Renal cortical epithelial cell (primary cell): Measurements from ENCODE around the gene BCL11A. TPM values are rescaled to one million over a fixed set of nuclear protein-coding genes. Genes with fewer than 3 reads are reported as not detected.

ENCODE experiments used
- DNase-seq: peaks from one replicate; pipeline ENCODE4 v3.0.0-alpha.2; 2011; ENCODE audit warnings: low read depth
- total RNA-seq: library from RNA; depleted of rRNA; stranded (reverse); fragments of >200 nt; gene quantifications from 2 replicates; pipeline ENCODE4 v1.2.3, GENCODE V29; 2014

Gene BCL11A
- total RNA-seq, 1 donor from 2014 or later = 0.80 TPM

DNA sequence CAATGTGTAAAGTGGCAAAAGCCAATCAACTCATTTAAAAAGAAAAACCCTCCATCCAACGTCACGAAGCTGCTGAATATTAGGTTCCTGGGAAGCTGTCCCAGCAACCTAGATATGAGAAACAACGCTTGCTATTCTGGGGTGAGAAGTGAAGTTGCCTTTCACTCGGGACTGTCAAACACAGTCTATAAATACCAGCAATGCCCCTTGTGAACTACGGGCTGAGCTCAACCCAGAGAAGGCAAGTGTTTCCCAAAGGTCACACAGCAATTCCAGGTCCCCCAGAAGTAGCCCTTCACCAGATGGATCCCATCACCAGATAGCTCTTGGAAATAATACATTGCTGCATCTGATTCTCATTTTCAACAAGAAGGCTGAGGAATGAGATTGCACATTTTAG is 67.9 kb downstream of the BCL11A start:
- DNase-seq = no peak

DNA sequence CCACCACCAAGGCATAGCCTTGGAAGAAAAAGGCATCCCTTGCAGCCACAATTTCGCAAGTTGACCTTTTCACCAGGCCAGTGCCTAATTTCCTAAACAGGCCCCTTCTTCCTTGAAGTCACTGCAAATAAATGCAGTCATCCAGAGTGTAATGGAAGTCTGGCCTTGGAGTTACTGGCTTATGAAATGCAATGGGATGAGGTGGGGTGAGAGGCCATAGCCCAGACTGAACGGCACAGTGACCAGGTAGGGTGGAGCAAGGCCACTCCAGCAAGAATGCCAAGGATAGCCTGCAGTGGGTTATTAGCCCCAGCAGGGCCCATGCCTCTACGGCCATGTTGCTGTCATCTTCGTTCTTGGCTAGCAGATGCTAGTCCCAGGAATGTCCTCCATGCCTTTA is 68.4 kb downstream of the BCL11A start:
- DNase-seq = peak; percentile 9

DNA sequence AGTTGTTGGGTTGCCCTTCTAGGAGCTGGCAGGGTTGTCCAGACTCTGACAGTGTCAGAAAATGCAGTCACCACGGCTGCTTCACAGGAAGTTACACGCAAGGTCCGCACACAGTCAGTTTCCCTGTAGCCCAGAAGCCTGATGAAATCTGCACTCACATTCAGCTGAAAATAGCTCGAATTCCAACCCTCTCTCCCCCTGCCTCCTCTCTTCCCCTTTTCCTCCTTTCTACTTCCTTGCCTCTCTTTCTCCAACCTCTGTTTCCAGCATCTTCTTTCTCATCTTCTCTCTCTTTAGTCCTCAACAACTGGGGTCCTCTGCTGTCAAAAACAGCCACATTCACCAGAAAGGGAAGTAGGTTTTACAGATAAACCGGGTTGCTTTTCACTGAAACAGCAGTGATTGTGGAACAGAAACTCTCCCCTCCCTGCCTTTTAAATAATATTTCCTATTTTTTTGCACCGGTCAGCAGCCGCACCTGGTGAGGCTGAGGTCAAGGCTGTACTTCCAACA is 69.3 kb downstream of the BCL11A start:
- DNase-seq = no peak

DNA sequence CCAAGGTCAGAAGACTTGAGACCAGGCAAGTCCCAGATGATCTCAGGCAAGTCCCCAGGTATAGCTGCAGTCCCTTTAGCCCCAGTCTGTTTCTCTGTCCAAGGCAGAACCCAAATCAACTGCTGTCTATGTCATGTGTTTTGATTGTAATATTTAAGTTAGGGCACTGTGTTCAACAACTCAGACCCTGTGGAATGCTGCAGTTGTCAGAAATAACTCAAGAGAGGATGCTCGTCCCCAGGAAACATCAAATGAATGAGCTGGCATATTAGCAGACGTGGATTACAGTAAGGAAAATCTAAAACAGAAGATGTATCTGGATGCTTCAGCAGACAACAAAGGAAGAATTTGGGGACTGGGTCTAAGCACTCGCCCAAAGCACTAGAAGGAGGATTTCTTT is 70.1 kb downstream of the BCL11A start:
- no peak for DNase-seq

DNA sequence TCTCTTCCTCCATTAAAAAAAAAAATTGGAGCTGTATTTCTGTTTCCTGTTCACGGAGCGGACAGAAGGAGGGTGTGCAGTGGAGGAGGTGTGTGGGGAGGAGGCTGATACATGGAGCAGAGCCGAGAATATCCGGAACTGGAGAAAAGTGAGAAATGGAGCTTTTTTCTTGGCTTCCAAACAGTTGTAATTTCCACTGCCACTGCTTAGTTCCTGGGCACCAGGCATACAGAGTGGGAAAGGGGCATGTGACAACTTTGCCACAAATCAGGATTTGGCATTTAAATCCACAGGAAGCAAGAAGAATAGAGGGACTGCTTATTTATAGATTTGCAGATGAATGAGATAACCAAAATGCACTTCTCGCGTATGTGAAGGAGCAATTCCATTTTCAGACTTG is 71.2 kb downstream of the BCL11A start:
- no peak for DNase-seq

DNA sequence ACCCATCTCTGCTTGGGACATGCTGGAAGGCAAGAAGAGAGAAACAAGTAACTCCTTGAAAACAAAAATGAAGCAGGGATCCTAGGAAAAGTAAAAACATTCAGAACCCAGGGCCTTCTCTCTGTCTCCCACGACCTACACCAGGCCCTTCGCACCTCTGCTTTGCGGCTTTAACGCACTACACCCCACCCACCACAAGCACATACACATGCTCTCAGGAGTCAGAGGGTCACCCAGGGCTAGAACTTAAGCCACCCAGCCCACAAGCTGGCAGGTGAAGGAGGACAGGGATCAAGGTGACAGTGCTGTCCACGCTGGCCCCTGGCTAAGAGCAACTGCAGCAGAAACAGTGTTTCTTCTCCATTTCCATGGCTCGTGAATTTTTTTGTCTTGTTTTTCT is 72.2 kb downstream of the BCL11A start:
- DNase-seq = no peak

DNA sequence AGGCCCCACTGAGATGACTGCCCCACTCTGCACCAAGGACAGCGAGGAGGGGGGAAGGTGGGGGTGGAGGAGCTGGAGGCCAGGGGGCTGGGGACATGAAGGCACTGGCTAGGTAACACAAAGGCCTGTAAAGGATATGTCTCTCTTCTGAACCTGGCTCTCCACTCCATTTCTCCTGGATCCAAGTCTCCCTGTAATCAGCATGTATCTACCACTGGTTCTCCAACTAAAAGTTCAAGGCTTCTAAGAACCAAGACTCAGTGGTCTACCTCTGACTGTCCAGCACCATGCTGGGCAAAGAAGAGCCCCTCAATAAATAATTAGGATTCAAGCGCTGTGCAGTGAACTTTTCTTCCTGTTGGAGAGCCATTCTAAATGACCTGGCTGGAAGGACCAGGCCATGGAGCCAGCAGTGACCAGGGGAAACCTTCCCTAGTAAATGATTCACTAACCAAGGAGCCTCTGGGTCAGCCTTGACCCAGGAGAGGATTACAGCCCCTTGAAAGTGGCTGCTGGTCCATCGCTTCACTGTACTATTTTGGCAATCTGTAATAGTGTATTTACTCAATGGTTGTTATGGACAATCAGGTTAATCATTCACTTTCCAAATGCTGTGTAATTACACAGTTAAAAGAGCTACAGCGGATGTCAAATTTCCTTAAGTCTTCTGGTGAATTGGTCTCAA is 73.2 kb downstream of the BCL11A start:
- peak; percentile 90 for DNase-seq

DNA sequence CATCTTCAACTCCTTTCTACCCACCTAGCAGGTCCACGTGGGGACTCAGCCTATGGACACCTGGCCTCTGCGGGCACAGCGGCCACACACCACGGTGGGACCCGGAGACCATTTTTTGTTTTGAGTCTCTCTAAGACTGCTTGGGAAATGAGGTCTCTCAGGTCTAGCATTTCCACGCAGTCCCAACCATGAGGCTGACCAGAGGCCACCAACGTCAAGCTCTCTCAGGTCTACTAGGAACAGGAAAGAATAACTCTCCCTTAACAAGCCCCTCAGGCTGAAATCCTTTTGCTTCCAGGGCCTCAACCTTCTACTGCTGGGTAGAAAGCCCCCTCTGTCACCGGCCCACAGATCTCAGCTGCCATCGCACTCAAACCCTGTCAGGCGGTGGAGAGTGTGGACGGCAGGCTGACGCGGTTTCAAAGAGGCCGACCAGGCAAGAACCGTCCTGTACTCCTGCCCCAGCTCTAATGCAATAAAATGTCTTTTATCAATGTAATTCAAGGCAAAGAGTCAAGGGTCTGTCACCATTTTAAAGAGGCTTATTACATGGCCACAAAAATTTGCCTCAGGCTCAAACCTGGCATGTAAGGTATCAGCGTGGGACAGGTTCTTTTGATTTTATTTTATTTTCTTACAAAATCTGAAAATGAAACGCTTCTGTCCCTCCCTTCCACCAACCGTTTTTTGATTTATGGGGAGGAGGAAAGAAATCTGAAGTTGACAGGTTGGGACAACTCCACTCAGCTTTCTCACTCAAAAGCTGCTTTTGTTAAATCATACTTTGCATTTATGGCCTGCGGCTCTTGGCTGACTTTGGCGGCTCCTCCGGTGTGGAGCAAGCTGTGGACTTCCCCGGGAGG is 74.0 kb downstream of the BCL11A start:
- DNase-seq = no peak

DNA sequence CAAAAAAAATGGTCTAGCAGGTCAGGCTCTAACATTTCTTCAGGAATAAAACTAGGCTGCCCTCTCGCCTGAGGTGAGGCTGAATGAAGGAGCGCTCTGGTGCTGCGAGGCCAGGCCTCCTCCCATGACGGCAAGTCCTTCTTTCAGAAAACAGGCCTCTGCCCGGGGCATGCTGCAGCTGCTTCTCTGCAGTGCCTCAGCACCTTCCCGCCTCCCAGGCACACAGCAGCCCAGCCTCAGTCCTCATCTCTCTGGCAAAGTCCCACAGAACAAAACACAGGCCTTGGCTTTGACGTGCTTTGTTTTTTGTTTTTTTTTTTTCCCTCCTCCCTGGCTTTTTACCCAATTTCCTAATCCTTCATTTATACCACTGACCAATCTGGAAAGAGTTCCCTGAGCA is 74.8 kb downstream of the BCL11A start:
- DNase-seq = no peak

DNA sequence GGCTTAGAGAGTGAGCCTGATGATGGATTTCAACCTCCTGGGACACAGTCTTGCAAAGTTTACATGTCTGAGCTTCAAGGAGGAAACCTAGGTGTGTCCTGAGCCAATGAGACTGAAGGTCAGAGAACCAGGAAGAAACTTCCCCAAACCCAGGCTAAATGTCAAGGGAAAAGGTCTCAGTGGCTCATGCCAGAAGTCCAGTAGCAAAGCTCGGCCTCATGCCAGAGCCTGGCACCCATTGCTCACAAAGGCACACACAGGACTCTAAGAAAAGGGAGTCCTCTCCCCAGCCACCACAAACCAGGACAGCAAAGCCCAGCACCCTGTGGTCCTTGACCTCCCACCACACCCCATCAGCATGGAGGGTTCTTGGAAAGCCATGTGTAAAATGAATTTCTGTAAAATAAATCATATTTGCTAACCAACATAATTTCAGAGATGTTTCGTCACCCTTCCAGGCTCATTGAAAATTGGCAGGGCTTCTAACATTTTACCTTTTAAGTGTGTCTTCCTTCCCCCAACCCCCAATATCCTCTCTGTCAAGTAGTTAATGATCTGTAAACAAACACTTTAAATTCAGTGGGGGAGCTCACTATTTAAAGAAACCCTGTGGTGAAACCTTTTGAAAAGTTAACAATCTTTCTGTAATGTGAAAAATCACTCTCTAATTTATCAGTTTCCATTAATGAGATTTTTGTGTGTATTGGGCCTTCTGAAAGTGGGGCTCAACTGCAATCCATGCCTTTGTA is 77.1 kb downstream of the BCL11A start:
- DNase-seq = no peak

DNA sequence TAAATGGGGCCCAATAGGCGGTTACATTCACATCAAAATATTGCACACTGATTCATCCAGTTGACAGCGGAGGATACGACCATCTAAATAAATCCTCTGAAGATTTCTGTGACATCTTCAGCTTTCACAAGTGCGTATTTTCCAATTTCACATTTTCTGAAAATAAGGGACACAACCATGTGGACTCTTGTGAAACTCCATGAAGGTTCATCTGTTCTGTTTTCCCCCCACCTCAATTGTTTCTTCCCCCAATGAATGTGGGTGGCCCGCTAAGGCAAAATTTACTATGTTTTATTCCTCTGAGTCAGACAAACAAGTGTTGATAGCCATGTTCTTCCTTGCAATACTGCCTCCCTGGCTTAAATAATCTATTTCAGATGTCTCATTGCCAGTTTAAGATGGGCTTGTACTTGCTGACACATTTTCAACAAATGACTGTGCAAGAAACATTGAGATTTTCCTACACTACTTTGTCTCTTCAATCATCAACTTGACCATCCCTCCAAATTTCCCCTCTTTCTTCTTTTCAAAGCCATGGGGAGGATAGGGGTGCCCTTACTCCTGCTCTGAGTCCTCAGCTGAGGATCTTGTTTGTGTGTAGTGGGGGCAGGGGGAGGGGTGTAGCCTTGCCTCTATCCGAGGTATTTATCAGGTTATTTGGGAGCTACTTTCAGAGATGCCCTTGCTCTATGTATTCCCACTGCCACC is 78.2 kb downstream of the BCL11A start:
- DNase-seq = no peak

DNA sequence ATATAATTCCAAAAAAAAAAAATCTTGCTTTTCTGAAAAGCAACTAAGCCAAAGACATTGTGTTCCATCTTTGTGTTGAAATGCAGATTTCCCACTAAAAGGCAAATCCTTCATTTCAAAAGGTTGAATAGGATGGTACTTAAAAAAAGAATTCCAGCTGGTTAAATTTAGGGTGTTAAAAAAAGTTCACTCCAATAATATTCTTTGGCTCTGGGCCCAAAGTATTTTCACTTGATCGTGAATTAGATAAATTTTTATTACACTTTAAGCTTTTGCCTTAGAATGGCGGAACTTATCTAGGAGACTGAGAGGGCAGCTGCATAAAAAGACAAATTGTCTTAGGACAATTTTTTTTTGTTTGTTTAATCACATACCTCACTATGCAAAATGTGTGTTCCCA is 79.2 kb downstream of the BCL11A start:
- DNase-seq = no peak

DNA sequence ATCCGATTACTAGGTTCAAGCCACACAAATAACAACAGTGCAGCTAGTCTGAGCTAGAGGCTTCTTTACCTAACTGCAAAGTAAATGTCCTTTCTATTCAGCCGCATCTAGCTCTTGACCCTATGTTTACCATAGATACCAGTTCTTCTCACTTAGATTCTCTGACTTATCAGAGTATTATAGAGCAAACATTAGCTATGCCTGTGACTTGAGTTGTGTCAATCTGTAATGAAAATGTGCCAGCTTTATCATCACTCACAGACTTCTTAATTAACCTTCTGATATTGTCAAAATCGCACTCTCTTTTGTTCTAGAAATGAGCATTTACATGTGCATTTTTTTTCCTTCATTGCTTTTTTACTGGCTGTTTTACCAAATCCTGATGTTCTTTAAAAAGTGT is 79.9 kb downstream of the BCL11A start:
- DNase-seq = no peak

DNA sequence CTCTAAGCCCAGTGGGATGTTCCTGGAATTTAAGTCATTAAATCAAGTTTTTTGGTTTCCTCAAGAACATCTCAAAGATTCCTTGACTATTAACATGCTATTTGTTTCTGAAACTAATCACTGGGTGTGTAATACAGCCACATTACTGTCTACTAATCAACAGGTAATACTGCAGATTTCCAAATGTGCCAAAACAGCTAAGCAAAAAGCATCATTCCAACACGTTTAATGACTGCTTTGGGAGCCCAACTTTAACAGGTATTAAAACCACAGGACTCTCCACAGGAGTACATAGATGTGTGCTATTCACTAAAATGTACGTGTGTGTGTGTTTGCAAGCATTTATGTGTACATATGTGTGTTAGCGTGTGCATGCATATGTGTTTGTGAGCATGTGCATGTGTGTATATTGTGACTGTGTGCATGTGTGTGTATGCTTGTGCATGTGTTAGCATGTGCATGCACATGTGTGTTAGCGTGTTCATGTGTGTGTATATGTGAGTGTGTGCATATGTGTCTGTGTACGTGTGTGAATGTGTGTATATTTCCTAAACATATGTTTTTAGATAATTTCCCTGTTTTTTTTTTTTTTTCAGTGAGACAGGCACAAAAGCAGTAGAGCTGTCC is 80.7 kb downstream of the BCL11A start:
- no peak for DNase-seq

DNA sequence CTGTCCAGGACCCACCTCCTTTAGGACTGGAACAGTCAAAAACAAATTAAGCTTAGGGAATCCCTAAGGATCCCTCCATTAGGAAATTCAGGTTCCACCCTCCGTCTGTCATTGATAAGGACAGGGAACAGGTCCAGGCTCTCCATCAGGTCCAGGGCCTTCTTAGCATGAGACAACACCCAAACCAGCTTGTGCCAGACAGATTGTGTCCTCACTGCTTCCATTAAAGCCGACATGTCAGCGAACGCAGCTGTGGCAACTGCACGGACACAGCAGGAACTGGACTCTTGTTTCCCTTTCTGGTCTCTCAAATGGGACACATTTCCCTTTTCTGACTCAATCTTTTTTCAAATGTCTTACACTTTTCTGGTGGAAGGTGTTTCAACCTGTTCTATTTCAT is 81.4 kb downstream of the BCL11A start:
- no peak for DNase-seq

DNA sequence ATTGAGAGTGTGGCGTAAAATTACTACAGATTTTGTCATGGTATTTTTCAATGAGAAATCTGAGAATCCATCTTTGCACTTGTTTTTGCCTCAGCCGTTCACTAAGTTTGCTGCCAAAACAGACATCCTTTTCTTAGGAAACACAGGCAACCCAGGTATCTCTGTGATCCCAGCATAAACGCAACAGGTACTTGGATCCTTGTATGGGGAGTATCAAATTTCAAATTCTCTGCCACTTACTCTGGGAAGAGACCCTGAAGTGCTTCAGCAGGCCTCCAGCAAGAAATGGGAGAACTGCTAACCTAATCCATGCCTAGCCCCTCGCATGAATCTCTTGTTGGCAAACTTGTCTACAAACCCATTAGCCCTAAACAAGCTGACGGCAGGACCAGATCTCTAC is 83.1 kb downstream of the BCL11A start:
- DNase-seq = no peak

DNA sequence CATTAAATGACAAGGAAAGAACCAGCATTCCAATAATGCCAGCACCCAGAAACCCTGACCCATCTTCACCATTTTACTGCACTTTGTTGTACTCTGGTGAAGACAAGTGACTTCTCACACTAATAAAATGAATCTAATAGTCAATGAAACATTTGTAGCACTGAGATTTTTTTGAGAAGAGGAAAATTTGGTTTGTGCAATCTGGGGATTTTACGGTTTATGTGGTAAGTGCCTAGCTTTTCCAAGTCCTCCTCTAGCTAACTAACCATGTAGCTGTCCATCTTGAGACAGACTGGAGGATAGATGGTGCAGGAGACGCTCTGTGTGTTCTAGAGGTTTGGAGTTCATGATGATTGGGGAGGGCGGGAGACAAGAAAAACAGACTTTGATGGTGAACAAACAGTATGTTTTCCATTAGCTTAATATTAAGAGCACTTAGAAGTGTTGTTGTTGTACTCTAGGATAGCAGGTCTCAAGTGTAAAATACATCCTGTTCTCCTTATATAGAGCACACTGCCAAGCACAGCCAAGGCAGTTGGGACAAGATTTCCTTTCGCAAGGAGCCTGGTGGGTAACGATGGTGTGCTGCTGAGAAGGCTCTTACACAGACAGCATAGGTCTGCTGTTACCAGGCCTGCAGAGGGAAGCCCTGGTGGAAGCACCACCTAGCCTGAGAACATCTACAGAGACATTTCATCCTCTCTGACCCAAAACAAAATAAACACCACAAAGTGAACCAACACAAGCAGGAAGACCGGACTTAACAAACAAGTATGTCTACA is 83.7 kb downstream of the BCL11A start:
- DNase-seq = no peak

DNA sequence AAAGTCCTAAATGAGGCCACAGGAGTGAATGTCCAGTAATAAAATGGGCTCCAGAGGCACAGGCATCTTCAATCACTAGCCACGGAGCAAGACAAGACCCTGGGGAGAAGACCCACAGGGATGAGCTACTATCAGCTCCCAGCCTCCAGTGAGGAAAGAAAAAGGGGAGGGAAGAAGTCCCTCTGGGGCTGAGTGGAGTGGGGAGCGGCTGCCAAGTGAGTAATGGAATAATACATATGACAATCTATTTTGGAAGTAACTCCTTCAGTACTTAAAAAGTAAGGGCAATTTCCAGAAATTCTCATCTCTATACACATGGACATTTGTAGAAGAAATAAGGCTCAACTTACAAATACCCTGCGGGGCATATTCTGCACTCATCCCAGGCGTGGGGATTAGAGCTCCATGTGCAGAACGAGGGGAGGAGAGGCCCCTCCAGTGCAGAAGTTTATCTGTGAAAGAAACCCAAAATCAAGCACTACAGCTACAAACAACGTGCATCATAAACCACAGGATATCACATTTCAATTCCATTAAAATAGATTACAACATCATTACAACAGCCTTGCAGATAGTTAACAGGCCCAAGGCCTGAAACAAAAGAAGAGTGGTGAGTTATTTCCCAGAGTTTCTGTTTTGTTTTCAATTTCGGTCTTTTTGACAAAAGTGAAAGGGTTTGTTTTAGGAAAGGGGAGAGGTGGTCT is 84.9 kb downstream of the BCL11A start:
- DNase-seq = peak; percentile 12

DNA sequence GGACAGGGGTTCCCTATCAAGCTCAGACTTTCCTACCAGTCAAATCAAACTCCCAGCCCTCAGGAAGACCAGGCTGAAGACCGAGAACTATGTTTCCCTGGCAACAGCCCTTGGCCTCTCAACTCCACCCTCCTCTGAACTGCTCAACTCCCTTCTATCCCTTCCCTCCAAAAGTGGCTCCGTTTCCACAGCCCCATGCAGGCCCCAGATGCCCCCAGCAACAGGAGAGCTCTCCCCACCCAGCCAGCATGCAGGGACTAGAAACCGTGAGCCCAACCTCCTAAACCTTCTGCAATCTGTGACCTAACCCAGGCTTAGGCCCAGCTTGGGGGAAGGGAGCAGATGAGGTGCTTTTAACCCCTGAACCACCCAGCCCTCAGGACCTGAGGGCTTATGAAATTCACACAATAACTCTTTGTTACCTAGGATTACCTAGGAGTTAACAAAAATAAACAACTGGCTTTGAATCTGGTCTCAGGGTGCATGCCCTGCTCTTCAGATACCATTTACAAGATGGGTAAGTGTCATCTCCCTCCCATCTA is 87.2 kb downstream of the BCL11A start:
- DNase-seq = no peak

DNA sequence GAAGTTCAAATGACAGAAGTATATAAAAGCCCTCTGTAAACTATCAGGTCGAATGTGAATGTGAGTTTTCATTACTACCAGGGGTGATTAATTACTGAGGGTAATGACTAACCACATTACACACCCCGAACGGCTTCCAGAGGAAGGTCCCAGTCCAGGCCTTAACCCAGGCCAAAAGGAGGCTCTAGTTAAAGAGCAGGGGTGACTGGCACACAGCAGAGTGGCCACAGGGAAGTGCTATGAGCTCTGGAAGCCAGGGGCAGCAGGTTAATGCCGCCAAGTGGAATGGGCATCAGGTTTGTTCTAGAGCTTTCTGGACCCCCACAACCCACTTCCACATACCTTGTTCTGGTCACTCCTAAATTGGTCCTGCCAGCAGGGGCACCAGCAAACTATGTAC is 87.7 kb downstream of the BCL11A start:
- DNase-seq = peak; percentile 42
